Ovary (tissue), 3 donors: ENCODE data around the gene SLFN11.

Experiments
- EP300 ChIP-seq: sonication (generic); formaldehyde crosslinking; IDR thresholded peaks from one replicate; pipeline ENCODE4 v1.6.1; 2017; ENCODE audit warnings: antibody characterized with exemption
- POLR2A ChIP-seq: fragments of 450-650 bp; IDR thresholded peaks from one replicate; pipeline ENCODE4 v1.6.1; 2017; ENCODE audit warnings: antibody characterized with exemption, mild to moderate bottlenecking, moderate library complexity
- TF ChIP-seq, protein P1 (sequence below), 3 donors: fragments of 450-650 bp in 2 of 3; fragments of 200-600 bp in 1 of 3; IDR thresholded peaks; one replicate each; pipeline versions ENCODE4 v1.5.1 to v1.8.0; 2016 to 2022; ENCODE audit warnings: antibody characterized with exemption in 3 of 3, mild to moderate bottlenecking in 1 of 3
- donor health status: DM: no; HTN: no; CAD: no.

DNA sequence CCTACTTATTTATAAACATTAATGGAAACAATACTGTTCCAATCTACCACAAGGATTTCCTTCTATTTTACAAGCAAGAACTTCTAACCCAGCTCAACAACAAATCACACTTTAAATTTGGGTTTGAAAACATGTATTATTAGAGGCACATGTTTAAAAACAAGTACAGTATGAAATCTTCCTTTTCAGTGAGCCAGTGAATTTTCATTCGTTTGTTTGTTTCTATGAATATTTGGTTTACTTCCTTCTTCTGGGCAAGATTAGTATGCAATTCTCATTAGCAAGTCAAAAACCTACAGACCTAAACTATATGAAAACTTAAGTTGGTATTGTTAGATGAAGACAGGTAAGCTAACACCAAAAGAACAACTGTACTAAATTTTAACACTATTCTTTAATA, 33.1 kb upstream of the SLFN11 start:
- TF ChIP-seq, protein P1, sequence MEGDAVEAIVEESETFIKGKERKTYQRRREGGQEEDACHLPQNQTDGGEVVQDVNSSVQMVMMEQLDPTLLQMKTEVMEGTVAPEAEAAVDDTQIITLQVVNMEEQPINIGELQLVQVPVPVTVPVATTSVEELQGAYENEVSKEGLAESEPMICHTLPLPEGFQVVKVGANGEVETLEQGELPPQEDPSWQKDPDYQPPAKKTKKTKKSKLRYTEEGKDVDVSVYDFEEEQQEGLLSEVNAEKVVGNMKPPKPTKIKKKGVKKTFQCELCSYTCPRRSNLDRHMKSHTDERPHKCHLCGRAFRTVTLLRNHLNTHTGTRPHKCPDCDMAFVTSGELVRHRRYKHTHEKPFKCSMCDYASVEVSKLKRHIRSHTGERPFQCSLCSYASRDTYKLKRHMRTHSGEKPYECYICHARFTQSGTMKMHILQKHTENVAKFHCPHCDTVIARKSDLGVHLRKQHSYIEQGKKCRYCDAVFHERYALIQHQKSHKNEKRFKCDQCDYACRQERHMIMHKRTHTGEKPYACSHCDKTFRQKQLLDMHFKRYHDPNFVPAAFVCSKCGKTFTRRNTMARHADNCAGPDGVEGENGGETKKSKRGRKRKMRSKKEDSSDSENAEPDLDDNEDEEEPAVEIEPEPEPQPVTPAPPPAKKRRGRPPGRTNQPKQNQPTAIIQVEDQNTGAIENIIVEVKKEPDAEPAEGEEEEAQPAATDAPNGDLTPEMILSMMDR (IDR thresholded peaks at IDR 0.05) = no peak
- TF ChIP-seq POLR2A = no peak
- TF ChIP-seq EP300 = no peak
